Islet of Langerhans (tissue), 1 donor: ENCODE measurements around the gene CDX2.
A peak's percentile ranks its signal among the peaks of the same experiment; 100 is the strongest.

Experiments used
- FAIRE-seq: peaks from one replicate; lab custom pipeline; 2011; peaks lifted over from hg19 to GRCh38; lab: Jason Lieb, UNC

Gene CDX2

GRCh38 chr13:27928353-27928804, 40.7 kb downstream of the CDX2 start:
- no peak for FAIRE-seq

- FAIRE-seq, result no peak
Measured at GRCh38 chr13:27927444-27928352, 41.4 kb downstream of the CDX2 start.

- no peak for FAIRE-seq
Measured at GRCh38 chr13:27926644-27927434, 42.3 kb downstream of the CDX2 start.

GRCh38 chr13:27925220-27925991, 43.7 kb downstream of the CDX2 start:
- no peak for FAIRE-seq

- no peak for FAIRE-seq
Measured at GRCh38 chr13:27924529-27925141, 44.5 kb downstream of the CDX2 start.

- peak; percentile 17 for FAIRE-seq
Measured at GRCh38 chr13:27923794-27924528, 45.2 kb downstream of the CDX2 start.

GRCh38 chr13:27922883-27923612, 46.1 kb downstream of the CDX2 start:
- no peak for FAIRE-seq

- no peak for FAIRE-seq
Measured at GRCh38 chr13:27921961-27922882, 46.9 kb downstream of the CDX2 start.

- no peak for FAIRE-seq
Measured at GRCh38 chr13:27921421-27921960, 47.6 kb downstream of the CDX2 start.

GRCh38 chr13:27920677-27921420, 48.3 kb downstream of the CDX2 start:
- no peak for FAIRE-seq

GRCh38 chr13:27919934-27920676, 49.0 kb downstream of the CDX2 start, which contains the start of gene PDX1:
Gene PDX1, plus strand, starts transcription at chr13:27920000. Its CDS starts 139 bp downstream, at chr13:27920139.
- no peak for FAIRE-seq

- peak; percentile 81 for FAIRE-seq
Measured at GRCh38 chr13:27919659-27919933, 49.5 kb downstream of the CDX2 start.

- FAIRE-seq, result no peak
Measured at GRCh38 chr13:27918918-27919658, 50.0 kb downstream of the CDX2 start.

GRCh38 chr13:27918041-27918917, 50.8 kb downstream of the CDX2 start:
- FAIRE-seq, result no peak

GRCh38 chr13:27917121-27917947, 51.8 kb downstream of the CDX2 start:
- peak; percentile 64 for FAIRE-seq
